Naive thymus-derived CD4-positive, alpha-beta T cell (primary cell): ENCODE measurements around the gene NKX6-2. TPM values are rescaled to one million over a fixed set of nuclear protein-coding genes. Genes with fewer than 3 reads are reported as not detected.
"Not testable (repeated sequence)": the region's sequence is repeated elsewhere in the genome, so short reads cannot be mapped to it uniquely, and the experiment has no call there.

ENCODE experiments used
- ATAC-seq: fragments of 150-1000 bp; cut with Tn5 transposase; 2 replicates; pipeline ENCODE4 v1.10.0; 2021; ENCODE audit warnings: mild to moderate bottlenecking, moderate library complexity
- CTCF ChIA-PET: fragments of 350-600 bp; sonication (Branson Sonifier 250); formaldehyde crosslinking; loops from one replicate; lab custom pipeline; 2021; ENCODE audit warnings: antibody characterized with exemption; lab: Charles Lee
- POLR2A ChIA-PET: fragments of 350-600 bp; sonication (Branson Sonifier 250); formaldehyde crosslinking; loops from one replicate; lab custom pipeline; 2021; ENCODE audit warnings: antibody characterized with exemption, inconsistent platforms; lab: Charles Lee
- DNase-seq, 9 donors: peaks; one replicate each; pipeline versions ENCODE4 v3.0.0 to v3.0.0-alpha.2; 2020 to 2022; ENCODE audit warnings: mixed read lengths in 1 of 9
- H3K27ac ChIP-seq: one replicate; pipeline ENCODE4 v1.7.0; 2013; ENCODE audit warnings: mild to moderate bottlenecking, low read depth, low read length, moderate library complexity
- H3K27me3 ChIP-seq, 2 donors: one replicate each; pipeline ENCODE4 v1.7.0; 2013; ENCODE audit warnings: low read length in 2 of 2, mild to moderate bottlenecking in 2 of 2, moderate library complexity in 2 of 2; ENCODE audit not compliant: control insufficient read depth in 2 of 2, insufficient read depth in 2 of 2
- H3K36me3 ChIP-seq, 3 experiments: 1 replicate in 2 of 3; 2 replicates in 1 of 3; pipeline ENCODE4 v1.7.0; 2013; ENCODE audit warnings: low read length in 3 of 3, mild to moderate bottlenecking in 3 of 3, moderate library complexity in 1 of 3; ENCODE audit not compliant: insufficient read depth in 3 of 3, control insufficient read depth in 2 of 3
- H3K4me1 ChIP-seq, 2 donors: one replicate each; pipeline ENCODE4 v1.7.0; 2013; ENCODE audit warnings: low read length in 2 of 2, mild to moderate bottlenecking in 2 of 2, moderate library complexity in 1 of 2; ENCODE audit not compliant: control insufficient read depth in 2 of 2, insufficient read depth in 2 of 2
- H3K4me3 ChIP-seq: 2 replicates; pipeline ENCODE4 v1.7.0; 2013; ENCODE audit warnings: mild to moderate bottlenecking, low read length
- H3K9me3 ChIP-seq, 3 experiments: 1 replicate in 2 of 3; 2 replicates in 1 of 3; pipeline ENCODE4 v1.7.0; 2013; ENCODE audit warnings: low read length in 3 of 3; ENCODE audit not compliant: control insufficient read depth in 2 of 3
- H3K27ac Mint-ChIP-seq, 9 donors: one replicate each; pipeline ENCODE4 v1.8.0; 2020 to 2022; ENCODE audit warnings: mixed read lengths in 9 of 9, mild to moderate bottlenecking in 8 of 9, moderate library complexity in 5 of 9, inconsistent platforms in 2 of 9
- H3K27me3 Mint-ChIP-seq, 5 donors: one replicate each; pipeline ENCODE4 v1.8.0; 2021 to 2022; ENCODE audit warnings: mixed read lengths in 5 of 5, mild to moderate bottlenecking in 1 of 5
- H3K36me3 Mint-ChIP-seq, 5 donors: one replicate each; pipeline ENCODE4 v1.8.0; 2020 to 2022; ENCODE audit warnings: mixed read lengths in 5 of 5, mild to moderate bottlenecking in 3 of 5, inconsistent platforms in 1 of 5
- H3K4me1 Mint-ChIP-seq, 7 donors: one replicate each; pipeline ENCODE4 v1.8.0; 2020 to 2022; ENCODE audit warnings: mixed read lengths in 7 of 7, mild to moderate bottlenecking in 3 of 7, inconsistent platforms in 1 of 7
- H3K4me3 Mint-ChIP-seq, 10 donors: one replicate each; pipeline ENCODE4 v1.8.0; 2020 to 2022; ENCODE audit warnings: mild to moderate bottlenecking in 10 of 10, mixed read lengths in 10 of 10, moderate library complexity in 6 of 10, inconsistent platforms in 2 of 10
- H3K9me3 Mint-ChIP-seq, 11 donors: one replicate each; pipeline ENCODE4 v1.8.0; 2020 to 2022; ENCODE audit warnings: mixed read lengths in 11 of 11, mild to moderate bottlenecking in 4 of 11, inconsistent platforms in 1 of 11, moderate library complexity in 1 of 11
- intact Hi-C, 2 donors: fragments of 100-400 bp; cut with micrococcal nuclease; formaldehyde crosslinking; loops; one replicate each; pipeline ENCODE4 v1.15.1; 2023
- polyA plus RNA-seq, 2 donors: library from polyadenylated mRNA; unstranded; fragments of 300-500 nt; fragmentation: Illumina TruSeq; gene quantifications; one replicate each; pipeline ENCODE4 v1.2.3, GENCODE V29; 2021
- total RNA-seq, 6 experiments: library from RNA in 5 of 6; stranded (reverse) in 5 of 6; gene quantifications; 1 replicate in 5 of 6; 2 replicates in 1 of 6; pipeline ENCODE4 v1.2.3 and lab custom pipeline; 2021 to 2026

NKX6-2 gene
- total and polyA plus RNA-seq, 7 experiments from 2014 or later: 0.80 TPM; not detected in 6

GRCh38 chr10:132743925-132744490 is 41.9 kb downstream of the NKX6-2 start:
- Histone ChIP-seq H3K27ac (no peak overlapping the region), H3K27me3 (no peaks in the 10 kb centered on the region), H3K36me3 (peaks cover 0 to 34% (median 0%) of the 10 kb centered on the region in 3 experiments), H3K4me1 (no peaks in the 10 kb centered on the region), H3K9me3 (no peaks in the 10 kb centered on the region), H3K4me3 (no peak overlapping the region)
- Mint-ChIP-seq H3K9me3 (no peaks in the 10 kb centered on the region), H3K4me1 (peaks cover 0 to 4% (median 0%) of the 10 kb centered on the region in 7 donors), H3K4me3 (no peak overlapping the region), H3K27ac (no peak overlapping the region), H3K36me3 (peaks cover 0 to 20% (median 6%) of the 10 kb centered on the region in 5 donors), H3K27me3 (no peaks in the 10 kb centered on the region)
- ATAC-seq: no peak
- intact Hi-C loops: no loop called here
- DNase-seq: no peak
- ChIA-PET CTCF (no interaction called here), POLR2A (no interaction called here)

GRCh38 chr10:132743196-132743924 is 42.6 kb downstream of the NKX6-2 start:
- H3K4me1 ChIP-seq, ATAC-seq, H3K9me3 ChIP-seq, H3K27me3 Mint-ChIP-seq, H3K27ac Mint-ChIP-seq, H3K4me3 ChIP-seq, POLR2A ChIA-PET, H3K27me3 ChIP-seq, intact Hi-C loops, H3K4me3 Mint-ChIP-seq, CTCF ChIA-PET, DNase-seq, H3K27ac ChIP-seq, H3K4me1 Mint-ChIP-seq, H3K9me3 Mint-ChIP-seq: not testable (repeated sequence)
- peaks cover 0 to 31% (median 0%) of the 10 kb centered on the region in 3 experiments for H3K36me3 ChIP-seq
- H3K36me3 Mint-ChIP-seq: peaks cover 0 to 22% (median 4%) of the 10 kb centered on the region in 5 donors

GRCh38 chr10:132742837-132743194 is 43.1 kb downstream of the NKX6-2 start:
- H3K27me3 ChIP-seq: no peaks in the 10 kb centered on the region
- peaks cover 0 to 29% (median 0%) of the 10 kb centered on the region in 3 experiments for H3K36me3 ChIP-seq
- H3K4me1 ChIP-seq: no peaks in the 10 kb centered on the region
- Mint-ChIP-seq H3K4me3 (no peak overlapping the region), H3K4me1 (peaks cover 0 to 4% (median 0%) of the 10 kb centered on the region in 7 donors), H3K9me3 (no peaks in the 10 kb centered on the region), H3K27ac (no peak overlapping the region), H3K27me3 (no peaks in the 10 kb centered on the region), H3K36me3 (peaks cover 0 to 18% (median 0%) of the 10 kb centered on the region in 5 donors)
- intact Hi-C loops: no loop called here
- no peak for ATAC-seq
- H3K4me3 ChIP-seq: no peak overlapping the region
- no peak for DNase-seq
- POLR2A ChIA-PET: no interaction called here
- CTCF ChIA-PET: no interaction called here
- H3K9me3 ChIP-seq: no peaks in the 10 kb centered on the region
- H3K27ac ChIP-seq: no peak overlapping the region

- no peak overlapping the region for H3K27ac Mint-ChIP-seq
Observed at GRCh38 chr10:132742167-132742836, 43.6 kb downstream of the NKX6-2 start.

GRCh38 chr10:132740588-132740987 is 45.4 kb downstream of the NKX6-2 start:
- H3K9me3 Mint-ChIP-seq: no peaks in the 10 kb centered on the region
- H3K36me3 Mint-ChIP-seq: peaks cover 0 to 18% (median 0%) of the 10 kb centered on the region in 5 donors
- no peak for ATAC-seq
- H3K36me3 ChIP-seq: peaks cover 0 to 35% (median 0%) of the 10 kb centered on the region in 3 experiments
- POLR2A ChIA-PET: no interaction called here
- H3K9me3 ChIP-seq: no peaks in the 10 kb centered on the region
- peaks cover 0 to 4% (median 0%) of the 10 kb centered on the region in 7 donors for H3K4me1 Mint-ChIP-seq
- no peak overlapping the region for H3K4me3 ChIP-seq
- intact Hi-C loops: no loop called here
- H3K27ac ChIP-seq: no peak overlapping the region
- CTCF ChIA-PET: no interaction called here
- H3K4me3 Mint-ChIP-seq: no peak overlapping the region
- no peak for DNase-seq
- no peaks in the 10 kb centered on the region for H3K27me3 ChIP-seq
- no peak overlapping the region for H3K27ac Mint-ChIP-seq
- H3K27me3 Mint-ChIP-seq: no peaks in the 10 kb centered on the region
- H3K4me1 ChIP-seq: no peaks in the 10 kb centered on the region

More at GRCh38 chr10:132742167-132742836, 43.6 kb downstream of the NKX6-2 start:
- intact Hi-C loops: no loop called here
- CTCF ChIA-PET: no interaction called here
- Histone ChIP-seq H3K4me1 (no peaks in the 10 kb centered on the region), H3K36me3 (peaks cover 0 to 29% (median 0%) of the 10 kb centered on the region in 3 experiments), H3K4me3 (no peak overlapping the region), H3K27ac (no peak overlapping the region), H3K9me3 (no peaks in the 10 kb centered on the region), H3K27me3 (no peaks in the 10 kb centered on the region)
- POLR2A ChIA-PET: no interaction called here
- H3K9me3 Mint-ChIP-seq: no peaks in the 10 kb centered on the region
- H3K36me3 Mint-ChIP-seq: peaks cover 0 to 18% (median 0%) of the 10 kb centered on the region in 5 donors
- peaks cover 0 to 4% (median 0%) of the 10 kb centered on the region in 7 donors for H3K4me1 Mint-ChIP-seq
- no peak overlapping the region for H3K4me3 Mint-ChIP-seq
- ATAC-seq (no peak), DNase-seq (no peak)
- H3K27me3 Mint-ChIP-seq: no peaks in the 10 kb centered on the region

DNA sequence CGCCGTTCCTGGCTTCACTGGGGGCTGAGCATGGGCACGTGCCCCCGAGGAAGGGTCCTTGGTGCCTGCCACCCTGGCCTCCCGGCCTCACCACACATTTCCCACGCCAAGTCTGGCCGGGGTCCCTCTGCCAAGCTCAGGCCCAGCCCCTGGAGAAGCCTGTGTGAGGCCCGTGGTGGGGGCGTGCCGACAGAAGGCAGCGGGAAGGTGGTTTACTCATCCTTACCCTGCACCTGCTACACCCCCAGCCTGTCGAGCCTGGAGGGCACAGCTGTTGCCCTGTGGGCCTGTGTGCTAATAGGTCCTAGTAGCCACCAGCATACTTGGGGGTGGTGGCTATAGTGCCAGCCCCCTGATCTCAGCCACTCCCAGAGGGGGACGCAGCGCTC is 46.7 kb downstream of the NKX6-2 start:
- Mint-ChIP-seq H3K27me3 (no peaks in the 10 kb centered on the region), H3K27ac (no peak overlapping the region), H3K36me3 (peaks cover 0 to 18% (median 0%) of the 10 kb centered on the region in 5 donors), H3K4me1 (peaks cover 0 to 2% (median 0%) of the 10 kb centered on the region in 7 donors), H3K4me3 (no peak overlapping the region), H3K9me3 (no peaks in the 10 kb centered on the region)
- Histone ChIP-seq H3K4me1 (no peaks in the 10 kb centered on the region), H3K4me3 (no peak overlapping the region), H3K27ac (no peak overlapping the region), H3K27me3 (no peaks in the 10 kb centered on the region), H3K36me3 (peaks cover 0 to 38% (median 0%) of the 10 kb centered on the region in 3 experiments), H3K9me3 (no peaks in the 10 kb centered on the region)
- ATAC-seq (no peak), DNase-seq (no peak)
- POLR2A ChIA-PET: no interaction called here
- CTCF ChIA-PET: no interaction called here
- intact Hi-C loops: no loop called here
